Retinal pigment epithelial cell (primary cell): Measurements from ENCODE around the gene WFDC5.
A peak's percentile ranks its signal among the peaks of the same experiment; 100 is the strongest.

Source experiments
- DNase-seq: peaks from one replicate; pipeline ENCODE4 v3.0.0-alpha.2; 2010; ENCODE audit warnings: low read depth
- H3K4me3 ChIP-seq: 2 replicates; pipeline ENCODE4 v1.5.1; 2011; ENCODE audit warnings: mild to moderate bottlenecking, low read length, control low read depth, moderate library complexity
- TF ChIP-seq, protein P1 (sequence below): conservative IDR thresholded peaks from 2 replicates; pipeline ENCODE4 v1.5.1; 2011; ENCODE audit warnings: low read depth, low read length, control low read depth, inconsistent platforms

Gene WFDC5

DNA sequence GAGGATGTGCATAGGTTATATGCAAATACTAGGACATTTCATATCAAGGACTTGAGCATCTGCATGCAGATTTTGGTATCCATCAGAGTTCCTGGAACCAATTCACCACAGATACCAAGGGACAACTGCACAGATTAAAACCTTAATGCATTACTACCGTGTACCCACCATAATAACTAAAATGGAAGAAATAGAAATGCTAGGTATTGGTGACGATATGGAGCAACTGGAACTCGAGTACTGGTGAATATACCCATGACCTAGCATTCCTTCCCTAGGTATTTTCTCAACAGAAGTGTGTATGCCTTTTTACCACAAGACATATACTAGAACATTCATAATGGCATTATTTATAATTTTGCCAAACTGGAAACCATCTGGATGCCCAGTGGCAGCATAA lies 32.5 kb downstream of the WFDC5 start:
- TF ChIP-seq, protein P1, sequence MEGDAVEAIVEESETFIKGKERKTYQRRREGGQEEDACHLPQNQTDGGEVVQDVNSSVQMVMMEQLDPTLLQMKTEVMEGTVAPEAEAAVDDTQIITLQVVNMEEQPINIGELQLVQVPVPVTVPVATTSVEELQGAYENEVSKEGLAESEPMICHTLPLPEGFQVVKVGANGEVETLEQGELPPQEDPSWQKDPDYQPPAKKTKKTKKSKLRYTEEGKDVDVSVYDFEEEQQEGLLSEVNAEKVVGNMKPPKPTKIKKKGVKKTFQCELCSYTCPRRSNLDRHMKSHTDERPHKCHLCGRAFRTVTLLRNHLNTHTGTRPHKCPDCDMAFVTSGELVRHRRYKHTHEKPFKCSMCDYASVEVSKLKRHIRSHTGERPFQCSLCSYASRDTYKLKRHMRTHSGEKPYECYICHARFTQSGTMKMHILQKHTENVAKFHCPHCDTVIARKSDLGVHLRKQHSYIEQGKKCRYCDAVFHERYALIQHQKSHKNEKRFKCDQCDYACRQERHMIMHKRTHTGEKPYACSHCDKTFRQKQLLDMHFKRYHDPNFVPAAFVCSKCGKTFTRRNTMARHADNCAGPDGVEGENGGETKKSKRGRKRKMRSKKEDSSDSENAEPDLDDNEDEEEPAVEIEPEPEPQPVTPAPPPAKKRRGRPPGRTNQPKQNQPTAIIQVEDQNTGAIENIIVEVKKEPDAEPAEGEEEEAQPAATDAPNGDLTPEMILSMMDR = no peak
- H3K4me3 ChIP-seq = no peak overlapping the region
- no peak for DNase-seq

DNA sequence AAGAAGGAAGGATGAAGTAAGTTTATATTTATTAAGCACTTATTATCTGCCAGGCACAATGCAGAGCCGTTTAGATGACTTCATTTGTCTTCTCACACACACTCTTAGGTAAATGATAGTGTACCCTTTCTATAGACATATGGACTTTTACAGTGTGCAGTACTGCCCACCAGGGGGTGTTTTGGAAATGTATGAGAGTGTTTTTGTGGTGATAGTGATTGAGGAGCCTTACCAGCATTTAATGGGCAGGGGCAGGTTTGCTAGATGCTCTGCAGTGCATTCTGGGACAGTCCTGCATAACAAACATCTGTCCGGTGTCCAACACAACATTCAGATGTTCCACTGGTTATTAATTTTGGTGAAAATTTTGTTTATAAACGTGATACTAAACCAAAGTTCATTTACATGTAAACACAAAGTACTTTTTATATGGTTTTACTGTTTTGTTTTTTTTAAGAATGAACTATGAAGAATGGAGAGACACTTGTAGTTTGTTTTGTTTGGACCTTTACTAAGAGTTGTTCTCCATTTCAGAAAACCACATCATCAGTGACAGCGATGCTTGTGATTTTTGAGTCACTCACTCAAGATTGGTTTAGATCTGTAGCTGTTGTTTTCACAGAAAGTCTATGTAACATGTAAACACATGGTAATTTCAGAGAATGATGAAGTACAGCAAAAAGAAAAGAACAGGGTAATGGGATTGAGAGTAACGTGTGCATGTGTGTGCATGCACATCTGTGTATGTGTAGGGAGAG lies 33.9 kb downstream of the WFDC5 start:
- H3K4me3 ChIP-seq = no peak overlapping the region
- TF ChIP-seq, protein P1 = peak; percentile 66
- no peak for DNase-seq

DNA sequence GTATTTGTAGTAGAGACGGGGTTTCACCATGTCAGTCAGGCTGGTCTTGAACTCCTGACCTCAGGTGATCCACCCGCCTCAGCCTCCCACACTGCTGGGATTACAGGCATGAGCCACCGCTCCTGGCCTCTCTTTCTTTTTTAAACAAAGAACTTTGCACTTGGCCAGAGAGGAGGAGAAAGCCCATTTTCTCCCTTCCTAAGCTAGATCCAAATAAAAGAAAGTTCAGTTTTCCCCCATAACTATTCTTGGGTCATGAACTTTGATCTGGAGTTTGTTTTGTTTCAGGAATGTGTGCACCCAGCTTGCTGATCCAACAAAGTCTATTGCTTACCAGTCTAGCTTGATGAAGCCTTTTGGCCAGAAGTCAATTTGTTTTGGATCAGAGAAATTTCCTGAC lies 37.4 kb downstream of the WFDC5 start:
- no peak for DNase-seq
- TF ChIP-seq, protein P1 = no peak
- H3K4me3 ChIP-seq = no peak overlapping the region

DNA sequence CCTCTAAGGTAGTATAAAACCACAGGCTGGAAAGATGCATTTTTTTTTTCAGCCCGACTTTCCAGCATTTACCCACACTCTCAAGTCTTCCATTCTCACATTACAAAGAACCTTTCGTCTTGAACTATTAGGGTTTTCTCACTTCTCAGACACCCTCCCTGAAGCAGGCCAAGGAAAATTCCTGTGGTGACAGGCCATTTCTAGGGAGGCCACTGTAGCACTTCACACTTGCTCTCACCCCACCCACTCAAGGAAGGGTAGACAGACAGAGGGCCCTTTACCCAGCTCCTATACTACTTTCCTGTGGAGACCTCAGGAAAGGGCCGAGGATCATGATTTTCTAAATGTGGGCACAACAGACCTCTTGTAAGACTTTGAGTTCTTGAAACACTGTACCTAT lies 41.8 kb downstream of the WFDC5 start:
- no peak for DNase-seq
- H3K4me3 ChIP-seq = no peak overlapping the region
- TF ChIP-seq, protein P1 = no peak

DNA sequence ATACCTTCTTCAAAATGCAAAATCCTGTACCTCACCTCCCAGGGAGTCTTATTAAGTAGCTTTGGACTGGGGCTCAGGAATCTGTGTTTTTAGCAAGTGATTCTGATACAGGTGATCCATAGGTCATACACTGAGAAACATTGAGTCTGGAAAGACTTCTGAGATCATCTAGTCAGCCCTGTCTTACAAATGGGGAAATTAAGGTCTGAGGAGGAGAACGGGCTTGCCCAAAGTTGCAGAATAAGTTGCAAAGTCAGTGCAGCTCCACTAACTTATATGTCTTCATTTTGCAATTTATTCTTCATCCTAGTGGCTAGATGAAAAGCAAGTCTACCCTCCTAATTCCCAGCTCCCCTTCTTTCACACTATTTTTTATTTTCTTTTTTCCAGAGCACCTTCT lies 42.9 kb downstream of the WFDC5 start:
- H3K4me3 ChIP-seq = no peak overlapping the region
- TF ChIP-seq, protein P1 = no peak
- DNase-seq = no peak

DNA sequence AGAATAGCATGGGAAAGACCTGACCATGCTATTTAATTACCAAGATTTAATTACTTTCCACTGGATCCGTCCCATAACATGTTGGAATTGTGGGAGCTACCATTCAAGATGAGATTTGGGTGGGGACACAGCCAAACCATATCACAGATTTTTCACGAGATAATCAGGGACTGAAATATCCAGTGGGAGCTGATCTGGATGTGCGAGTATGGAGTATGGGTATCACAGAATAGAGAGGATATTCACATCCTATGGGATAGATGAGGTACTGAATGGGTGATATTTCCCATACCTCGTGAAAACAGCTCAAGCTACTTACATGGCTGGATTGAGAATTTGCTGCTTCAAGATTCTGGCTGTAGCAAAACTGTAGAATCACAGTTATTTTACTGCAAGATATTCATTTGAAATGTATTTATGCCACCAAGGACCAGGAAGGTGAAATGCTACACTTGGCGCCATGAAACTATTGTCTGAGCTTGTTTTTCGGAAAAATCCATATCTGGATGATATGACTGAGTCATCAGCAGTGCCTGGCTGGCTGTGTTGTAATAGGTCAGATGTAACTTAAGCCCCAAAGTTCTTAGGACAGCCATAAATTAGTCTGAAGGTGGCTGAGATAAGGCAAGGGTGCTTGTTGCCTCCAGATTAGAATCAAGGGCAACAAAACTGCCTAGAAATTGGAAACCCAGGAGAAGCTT lies 43.9 kb downstream of the WFDC5 start:
- no peak overlapping the region for H3K4me3 ChIP-seq
- DNase-seq = no peak
- TF ChIP-seq, protein P1 = no peak

DNA sequence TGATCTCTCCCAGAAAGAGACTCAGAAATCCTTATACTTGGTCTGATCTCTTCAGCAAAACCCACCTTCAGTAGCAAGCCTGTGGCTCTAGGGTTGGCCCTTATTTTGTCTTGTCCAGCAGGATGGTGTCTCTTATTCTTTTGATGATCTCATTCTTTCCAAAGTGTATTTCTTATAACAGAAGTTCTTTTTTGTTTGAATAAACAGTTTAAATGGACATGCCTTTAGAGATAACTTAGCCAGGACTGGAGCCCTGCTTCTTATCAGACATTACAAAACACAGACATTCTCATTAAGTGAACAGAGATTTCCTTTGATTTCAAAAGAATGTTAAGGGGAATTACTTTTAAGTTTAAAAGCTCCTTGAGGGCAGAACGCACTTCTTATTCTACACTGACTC lies 45.7 kb downstream of the WFDC5 start:
- TF ChIP-seq, protein P1 = no peak
- DNase-seq = no peak

More for the DNA sequence above, 45.7 kb downstream of the WFDC5 start:
- no peak overlapping the region for H3K4me3 ChIP-seq
